HG03442 (cell line): ENCODE results near the gene CCR9.

ENCODE experiments used
- ATAC-seq: cut with Tn5 transposase; IDR thresholded peaks from one replicate; pipeline ENCODE4 v1.9.1; 2021; ENCODE audit warnings: mild to moderate bottlenecking, moderate library complexity; ENCODE audit not compliant: unreplicated experiment

Gene CCR9

DNA sequence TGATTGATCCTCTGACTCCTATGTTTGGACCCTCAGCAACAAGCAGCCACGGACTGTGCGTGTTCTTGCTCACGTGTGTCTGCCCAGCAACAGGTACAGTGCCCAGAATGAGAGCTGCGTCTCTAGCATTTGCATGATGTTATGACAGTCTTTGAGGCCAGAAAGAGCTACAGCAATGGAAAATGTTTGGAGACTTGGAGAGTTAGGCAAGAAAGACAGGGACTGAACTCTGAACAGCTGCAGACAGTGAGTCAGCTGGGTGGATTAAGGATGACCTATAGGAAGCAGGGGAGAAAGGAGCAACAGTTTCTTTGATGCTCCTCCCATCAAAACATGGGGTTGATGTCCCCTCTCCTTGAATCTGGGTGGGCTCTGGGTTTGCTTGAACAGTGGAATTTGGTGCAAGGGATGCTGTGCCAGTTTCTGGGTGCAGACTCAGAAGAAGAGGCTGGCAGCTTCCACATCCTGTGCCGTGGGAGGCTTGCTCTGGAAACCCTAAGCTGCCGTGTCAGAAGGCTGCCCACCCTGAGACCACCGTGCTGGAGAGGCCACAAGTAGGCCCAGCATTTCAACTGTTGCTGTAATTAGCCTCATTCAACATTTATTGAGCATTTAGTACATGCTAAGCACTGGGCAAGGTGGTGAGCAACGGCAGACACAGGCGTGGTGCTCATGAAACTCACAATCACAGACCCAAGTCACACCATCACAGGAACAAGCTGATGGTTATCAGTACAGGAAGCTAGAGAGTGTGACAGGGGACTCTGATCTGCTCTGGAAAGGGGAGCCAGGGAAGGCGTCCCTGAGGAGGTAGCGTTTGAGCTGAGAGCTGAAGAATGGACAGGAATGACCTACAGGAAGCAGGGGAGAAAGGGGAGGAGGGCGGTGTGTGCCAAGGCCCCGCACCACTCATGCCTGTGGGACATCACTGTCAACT is 21.7 kb downstream of the CCR9 start:
- ATAC-seq = no peak

DNA sequence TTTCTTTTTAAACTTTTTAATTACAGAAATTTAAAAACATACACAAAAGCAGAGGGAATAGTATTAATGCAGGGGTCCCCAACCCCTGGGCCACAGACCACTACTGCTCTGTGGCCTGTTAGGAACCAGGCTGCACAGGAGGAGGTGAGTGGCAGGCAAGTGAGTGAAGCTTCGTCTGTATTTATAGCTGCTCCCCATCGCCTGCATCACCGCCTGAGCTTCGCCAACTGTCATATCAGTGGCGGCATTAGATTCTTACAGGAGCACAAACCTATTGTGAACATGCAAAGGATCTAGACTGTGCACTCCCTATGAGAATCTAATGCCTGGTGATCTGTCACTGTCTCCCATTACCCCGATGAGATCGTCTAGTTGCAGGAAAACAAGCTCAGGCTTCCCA is 22.4 kb downstream of the CCR9 start:
- ATAC-seq = no peak

DNA sequence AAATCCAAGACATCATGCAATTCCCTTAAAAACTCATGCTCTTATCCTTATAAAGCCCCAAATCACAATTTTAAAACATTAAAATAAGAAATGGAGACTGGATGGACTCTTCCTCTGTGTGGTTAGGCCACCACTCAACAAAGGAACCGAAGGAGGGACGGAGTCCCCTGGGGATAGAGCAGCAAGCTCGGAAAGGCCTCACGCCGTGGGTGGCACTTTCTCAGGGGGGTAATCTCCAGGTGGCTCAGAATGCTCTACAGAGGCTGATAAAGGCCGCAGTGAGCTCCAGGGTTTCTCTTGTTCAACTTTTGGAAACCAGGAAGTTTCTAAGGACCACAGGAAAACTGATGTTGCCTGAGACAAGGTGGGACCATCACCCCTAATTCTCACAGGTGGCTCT is 23.2 kb downstream of the CCR9 start:
- no peak for ATAC-seq

DNA sequence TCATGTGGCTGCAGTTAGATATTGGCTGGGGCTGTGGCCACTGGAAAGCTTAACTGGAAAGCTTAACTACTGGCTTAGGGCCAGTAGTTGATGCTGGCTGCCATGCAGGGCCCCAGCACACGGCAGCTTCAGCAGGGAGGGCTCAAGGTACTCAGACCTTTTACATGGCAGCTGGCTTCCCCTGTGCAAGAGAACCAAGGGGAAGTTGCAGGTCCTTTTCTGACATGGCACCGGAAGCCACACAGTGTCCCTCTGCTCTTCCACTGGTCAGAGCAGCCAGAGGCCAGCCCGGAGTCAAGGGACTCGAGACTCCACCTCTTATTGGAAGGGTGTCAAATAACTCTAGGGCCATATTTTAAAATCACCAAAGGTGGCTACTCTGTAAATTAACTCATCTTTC is 24.5 kb downstream of the CCR9 start:
- ATAC-seq = no peak

DNA sequence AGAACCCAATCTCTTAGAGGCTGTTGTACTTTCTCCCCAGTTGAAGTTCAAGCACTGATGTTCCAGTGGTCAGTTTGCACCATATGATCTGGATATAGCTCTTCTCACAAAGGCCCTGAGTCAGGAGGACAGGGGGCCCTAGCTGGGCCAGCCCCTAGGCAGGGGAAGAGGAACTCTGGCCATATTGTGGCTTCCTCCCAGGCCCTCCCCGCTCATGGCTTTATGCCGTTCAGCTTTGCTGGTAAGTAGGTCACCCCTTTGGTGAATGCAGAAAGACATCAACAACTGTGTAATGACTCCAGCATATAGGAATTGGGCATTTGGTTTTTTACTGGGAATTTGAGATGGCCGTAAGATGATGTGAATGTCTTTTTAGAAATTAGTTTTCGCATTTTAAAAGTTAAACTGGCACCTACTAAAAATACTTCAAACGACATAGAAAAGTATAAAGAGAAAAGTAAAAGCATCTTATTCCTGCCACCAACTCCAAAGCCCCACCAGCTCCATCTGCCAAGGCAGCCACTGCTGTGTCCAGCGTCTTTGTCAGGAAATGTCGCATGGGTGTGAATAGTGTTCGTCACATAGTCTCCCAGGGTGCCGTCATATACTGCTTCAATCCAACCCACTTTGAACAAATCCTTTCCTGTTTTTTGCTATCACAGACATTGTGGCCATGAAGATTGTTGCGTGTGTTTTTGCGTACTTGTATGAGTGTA is 25.3 kb downstream of the CCR9 start:
- no peak for ATAC-seq

DNA sequence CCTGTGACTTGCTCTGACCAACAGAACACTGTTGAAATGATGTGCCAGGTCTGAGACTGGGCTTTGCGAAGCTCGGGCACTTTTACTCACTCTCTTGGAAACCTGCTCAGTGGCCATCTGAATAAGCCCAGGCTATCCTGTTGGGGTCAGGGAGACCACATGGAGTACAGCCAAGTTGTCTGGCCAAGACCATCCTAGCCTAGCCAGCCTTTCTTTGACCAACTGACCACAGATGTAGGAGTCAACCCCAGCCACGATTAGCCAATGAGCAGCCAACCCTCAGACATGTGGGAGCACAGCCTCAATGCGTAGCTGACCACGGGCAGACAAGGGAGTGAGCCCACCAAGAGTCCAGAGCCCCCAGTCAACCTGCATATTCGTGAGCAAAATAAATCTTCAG is 26.1 kb downstream of the CCR9 start:
- no peak for ATAC-seq

DNA sequence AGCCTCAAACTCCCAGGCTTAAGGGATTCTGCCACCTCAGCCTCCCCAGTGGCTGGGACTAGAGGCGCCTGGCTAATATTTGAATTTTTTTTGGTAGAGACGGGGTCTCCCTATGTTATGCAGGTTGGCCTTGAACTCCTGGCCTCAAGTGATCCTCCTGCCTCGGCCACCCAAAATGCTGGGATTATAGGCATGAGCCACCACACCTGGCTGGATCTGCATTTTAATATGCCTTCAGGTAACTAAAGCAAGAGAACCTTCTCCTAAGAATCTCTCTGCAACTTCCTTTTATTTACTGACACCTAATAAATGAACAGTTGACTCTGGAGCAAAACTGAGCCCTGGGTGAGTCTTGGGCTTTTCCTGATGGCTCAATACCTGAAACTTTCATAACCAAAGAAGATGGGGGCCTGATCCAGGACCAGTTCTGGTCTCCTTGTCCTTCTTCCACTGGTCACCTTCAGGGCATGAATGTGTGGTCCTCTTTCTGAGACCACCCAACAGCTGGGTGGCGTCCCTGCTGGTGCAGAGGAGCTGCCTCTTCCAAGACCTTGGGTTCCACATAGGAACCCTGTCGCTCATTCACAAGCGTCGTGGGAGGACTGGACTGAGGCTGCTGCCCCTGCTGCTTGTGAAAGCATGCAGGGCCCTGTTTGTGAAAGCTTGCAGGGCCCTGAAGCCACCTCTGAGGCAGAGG is 28.2 kb downstream of the CCR9 start:
- ATAC-seq = no peak

DNA sequence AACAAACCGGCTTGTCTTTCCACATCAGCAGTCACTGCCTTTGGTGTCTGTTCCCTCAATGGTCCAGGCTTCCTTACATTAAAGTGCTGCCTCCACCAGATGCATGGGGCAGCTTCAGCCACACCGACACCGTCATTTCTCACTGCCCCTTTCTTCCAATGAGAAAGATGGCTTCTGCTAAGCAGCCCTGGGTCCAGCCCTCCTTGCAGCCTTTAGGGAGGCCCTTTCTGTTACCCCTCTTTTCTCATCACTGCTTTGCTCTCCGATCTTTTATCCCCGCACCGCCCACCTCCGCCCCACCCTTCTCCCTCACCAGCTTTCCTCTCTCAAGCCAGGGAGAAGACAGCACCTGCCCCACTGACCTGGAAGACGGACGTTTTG is 28.7 kb downstream of the CCR9 start:
- ATAC-seq = no peak

DNA sequence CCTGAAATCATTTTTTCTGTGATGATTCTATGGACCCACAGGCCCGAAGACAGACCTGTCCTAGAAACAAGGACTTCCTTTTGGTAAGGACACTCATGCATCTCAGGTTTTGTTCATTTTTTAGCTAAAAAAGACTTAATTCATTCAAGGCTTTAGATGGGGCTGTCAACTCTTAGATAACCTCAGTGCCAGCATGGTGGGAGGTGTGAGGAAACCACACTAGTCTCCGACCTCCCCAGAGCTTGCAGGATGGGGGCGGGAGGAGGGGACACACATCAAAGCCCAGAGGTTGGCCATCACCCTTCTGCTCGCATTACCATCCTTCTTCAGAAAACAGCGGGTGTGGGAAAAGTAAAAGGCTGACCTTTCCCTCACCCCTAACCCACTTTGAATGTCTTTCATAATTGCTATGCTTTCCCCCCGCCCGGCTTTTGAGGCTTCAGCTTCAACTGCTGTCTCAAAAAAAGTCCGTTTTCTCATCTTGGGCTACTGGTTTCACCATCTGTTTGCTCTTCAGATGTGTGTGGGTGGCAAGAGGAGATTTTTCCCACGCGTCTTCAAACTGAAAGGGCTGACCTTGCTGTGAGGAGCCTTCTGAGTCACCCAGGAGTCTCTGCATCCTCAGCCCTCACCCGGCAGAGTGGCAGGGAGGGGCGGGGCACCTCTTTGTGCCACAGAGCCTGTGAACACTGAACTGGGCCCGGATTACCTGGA is 29.3 kb downstream of the CCR9 start:
- ATAC-seq = peak; percentile 88

DNA sequence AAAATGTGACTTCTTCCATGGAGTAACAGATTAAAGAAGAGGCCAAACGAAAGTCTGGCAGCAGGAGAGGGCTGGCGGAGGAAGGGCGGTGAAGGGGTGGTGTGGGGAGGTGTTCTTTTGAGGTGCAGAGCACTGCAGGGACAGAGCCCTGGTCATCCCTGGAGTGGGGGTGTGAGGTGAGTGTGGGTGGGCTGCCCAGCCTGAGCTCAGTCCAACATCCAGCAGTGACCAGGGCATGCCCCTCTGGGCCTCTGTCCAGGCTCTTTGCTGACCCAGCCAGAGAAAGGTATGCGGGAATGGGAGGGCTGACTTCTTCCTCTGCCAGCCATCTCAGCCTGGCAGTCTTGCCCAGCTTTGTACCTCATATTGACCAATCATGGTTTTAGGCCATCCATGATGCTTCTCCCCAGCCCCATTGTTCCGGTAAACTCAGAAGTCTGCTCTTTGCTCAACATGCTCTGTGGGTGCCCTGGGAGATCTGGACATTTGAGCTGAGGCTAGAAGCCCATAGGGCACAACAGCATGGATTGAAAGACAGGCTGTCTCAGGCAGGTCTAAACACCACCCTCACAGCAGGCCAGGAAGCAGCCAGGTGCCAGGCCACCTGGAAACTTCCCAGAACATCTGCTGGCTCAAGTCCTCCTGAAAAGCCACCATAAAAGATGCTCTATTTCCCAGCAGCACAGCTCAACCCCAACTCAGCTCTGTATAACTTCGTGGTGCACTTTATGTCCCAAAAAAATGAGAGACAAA is 31.0 kb downstream of the CCR9 start:
- no peak for ATAC-seq

DNA sequence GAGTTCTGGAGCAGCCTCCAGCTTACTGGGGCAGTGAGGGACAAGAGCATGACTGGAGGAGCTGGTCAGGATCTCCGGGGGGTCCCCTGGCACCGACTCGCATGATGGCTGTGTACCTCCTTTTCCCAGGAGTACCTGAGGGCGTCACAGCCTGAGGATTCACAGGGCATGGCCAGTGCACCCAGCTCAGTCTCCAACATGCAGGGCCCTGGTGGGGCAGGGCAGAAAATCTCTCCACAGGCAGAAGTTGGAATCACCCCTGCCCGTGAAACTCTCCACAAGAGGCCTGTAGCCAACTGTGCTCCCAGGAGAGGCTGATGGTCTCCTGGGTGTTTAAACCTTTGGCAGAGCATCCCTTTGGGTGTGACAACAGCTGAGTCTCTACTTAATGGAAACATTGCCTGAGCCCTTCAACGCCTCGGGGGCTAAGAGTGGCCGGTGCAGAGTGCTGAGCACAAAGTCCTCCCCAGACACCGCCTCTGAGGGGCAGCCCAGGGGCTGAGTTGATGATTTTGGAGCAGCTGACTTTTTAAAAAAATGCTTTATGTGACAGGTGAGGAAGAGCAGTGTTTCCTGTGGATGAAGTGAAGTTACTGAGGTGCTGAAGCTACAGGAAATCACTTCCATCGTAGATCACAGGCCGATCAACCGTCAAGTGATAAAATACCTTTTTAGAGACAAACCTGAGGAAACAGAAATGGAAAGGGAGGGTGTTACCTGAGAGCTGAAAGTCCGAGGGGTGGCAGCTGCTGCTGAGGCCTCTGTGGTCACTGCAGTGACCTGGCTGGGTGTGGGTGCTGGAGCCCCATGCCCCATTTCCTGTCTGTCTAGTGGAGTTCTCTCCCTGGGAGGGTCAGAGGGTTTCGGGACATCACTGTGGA is 35.1 kb downstream of the CCR9 start:
- ATAC-seq = no peak

DNA sequence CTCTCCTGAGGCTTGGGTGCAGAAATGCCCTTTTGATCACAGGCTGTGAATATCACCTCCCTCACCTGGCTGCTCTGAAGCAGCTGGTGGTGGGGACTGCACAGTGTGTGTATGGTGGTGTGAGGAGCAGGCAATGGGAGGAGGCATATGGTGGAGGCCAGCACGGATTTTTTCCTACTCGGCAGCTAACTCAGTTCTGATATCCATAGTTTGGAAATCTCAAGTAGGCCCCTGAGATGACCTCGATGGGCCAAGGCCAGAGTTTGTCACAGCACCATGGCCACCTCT is 35.6 kb downstream of the CCR9 start:
- no peak for ATAC-seq

DNA sequence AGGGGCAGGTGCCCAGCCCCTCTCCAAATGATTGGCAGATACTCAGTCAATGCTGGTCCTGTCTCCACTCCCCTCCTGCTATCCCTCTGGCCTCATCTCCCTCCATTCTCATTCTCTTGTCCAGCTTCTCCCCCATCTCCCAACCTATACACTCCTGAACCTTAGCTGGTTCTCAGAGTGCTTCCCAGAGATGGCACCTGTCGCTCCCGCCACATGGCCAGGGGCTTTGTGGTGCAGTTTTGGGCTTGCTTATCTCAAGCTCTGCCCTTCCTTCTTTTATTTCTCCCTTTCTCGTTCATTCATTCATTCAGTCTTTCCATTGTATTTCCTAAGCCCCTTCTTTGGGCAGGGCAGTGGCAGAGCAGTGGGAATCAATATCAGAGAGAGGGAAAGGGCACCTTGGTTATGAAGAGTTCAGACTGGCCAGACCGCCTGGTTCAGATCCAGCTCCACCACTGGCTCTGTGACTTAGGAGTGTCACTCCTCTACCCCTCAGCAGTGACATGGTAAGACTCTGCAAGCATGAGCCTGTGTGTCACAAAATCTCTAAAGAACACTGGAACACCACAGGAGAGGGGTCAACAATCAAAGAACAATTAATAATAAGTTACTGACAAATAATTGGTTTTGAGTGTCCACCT is 36.7 kb downstream of the CCR9 start:
- no peak for ATAC-seq

DNA sequence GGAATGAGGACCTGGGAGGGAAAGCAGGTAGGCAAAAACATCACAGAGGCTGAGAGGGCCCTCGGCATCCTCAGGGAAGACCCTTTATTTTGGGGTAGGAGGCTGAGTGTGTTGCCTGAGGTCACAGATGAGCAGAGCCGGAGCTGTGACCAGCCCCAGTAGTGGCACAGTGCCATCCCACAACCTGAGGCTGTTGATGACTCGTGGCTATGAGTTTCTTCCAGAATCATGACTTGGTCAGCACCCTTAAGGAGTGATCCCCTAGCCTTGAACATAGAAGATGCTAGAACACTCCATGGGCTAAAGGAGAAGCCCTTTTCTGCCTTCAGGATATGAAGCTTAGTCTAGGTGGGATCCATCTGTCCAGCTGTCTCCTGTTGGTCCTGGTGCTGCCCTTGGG is 37.4 kb downstream of the CCR9 start:
- ATAC-seq = no peak

DNA sequence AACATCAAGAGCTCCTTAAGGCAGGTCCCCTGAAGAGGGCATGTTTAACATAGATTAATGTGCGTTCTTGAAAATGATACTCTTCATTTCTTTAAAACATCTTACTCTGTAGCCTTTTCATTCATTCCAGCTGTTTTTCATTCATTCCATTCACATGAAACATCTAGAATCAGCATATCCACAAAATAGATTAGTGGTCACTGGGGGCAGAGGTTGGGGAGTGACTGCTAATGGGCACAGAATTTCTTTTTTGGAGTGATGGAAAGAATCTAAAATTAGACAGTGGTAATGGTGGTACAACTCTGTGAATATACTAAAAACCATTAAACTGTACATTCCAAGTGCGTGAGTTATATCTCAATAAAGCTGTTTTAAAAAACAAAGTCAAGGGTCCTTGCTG is 41.5 kb downstream of the CCR9 start:
- ATAC-seq = no peak

DNA sequence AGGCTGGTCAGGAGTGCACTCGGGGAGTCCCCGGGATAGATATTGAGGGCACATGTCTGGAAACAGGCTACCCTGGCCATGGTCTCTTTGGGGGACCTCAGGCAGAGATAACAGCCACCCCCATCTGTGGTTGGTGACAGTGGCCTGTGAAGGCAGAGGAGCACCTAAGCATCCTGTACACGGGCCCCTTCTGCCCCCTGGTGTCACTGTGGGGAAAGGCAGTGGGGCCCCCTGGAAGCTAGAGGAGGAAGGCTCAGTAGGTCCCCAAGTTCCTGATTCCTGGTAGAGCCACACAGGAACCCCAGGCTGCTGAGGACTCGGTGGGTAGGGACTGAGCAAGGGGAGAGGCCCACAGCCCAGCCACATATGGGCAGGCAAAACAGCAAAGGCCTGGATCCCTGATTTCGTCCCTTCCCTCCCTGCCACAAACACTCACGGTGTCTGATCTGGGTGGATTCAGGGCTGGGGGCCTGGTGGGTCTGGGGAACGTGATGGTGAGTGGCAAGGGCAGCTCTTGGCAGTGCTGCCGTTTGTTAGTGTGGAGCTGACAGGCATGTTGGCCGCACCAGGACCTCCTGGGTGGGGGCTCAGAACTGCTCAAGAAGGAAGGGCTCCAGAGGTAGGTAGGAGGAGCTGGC is 42.8 kb downstream of the CCR9 start:
- no peak for ATAC-seq

DNA sequence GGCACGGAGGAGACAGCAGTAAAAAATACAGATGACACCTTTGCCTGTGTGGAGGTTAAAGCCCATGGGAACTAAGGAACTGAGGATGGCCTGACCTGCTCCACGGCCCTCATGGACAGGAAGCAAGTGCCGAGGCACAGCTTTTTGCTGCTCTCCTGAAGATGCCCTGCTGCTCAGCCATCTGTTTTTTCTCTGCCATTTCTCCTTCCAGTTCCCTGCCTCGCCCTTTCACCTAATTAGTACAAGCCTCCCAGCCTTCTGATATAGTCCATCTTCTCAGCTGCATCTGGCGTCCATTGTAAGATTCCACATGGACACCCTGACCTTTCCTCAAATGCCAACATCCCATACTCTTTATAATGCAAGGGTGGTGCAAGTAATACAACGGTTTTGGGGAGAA is 45.2 kb downstream of the CCR9 start:
- ATAC-seq = no peak

DNA sequence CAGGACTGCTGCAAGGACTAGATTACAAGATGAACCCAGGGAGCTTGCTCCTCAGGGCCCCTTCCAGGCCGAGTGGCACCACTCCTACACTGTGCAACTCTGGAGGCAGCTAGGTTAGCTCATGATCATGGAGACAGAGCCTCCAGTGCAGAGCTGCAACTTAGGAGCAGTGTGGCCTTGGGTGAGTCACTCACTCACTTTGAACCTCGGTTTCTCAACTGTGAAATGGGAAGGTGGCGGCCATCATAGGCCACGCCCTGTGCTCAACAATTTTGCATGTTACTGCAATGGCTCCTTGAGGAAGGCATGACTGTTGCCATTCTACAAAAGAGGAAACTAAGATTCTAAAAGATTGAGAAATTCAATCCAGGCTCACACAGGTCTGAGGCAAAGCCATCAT is 45.8 kb downstream of the CCR9 start:
- no peak for ATAC-seq

DNA sequence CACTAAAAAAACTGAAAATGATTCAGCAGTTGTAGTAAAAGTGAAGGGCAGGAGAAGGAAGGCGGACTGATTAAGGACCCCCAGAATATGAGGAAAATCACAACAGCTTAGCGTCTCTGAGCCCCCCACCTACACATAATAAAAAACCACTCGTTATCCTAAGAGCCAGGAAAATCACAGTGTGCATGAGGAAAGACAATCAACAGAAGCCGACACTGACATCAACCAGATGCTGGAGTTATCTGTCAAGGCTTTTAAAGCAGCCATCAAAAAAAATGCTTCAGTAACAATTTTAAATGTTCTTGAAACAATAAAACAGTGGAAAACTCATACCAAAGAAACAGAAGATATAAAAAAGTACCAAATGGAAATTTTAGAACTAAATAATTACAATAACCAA is 47.2 kb downstream of the CCR9 start:
- ATAC-seq = no peak
